HepG2 (cell line): ENCODE measurements around the gene MTHFD1L. TPM values are rescaled to one million over a fixed set of nuclear protein-coding genes. Genes with fewer than 3 reads are reported as not detected.
A peak's percentile ranks its signal among the peaks of the same experiment; 100 is the strongest.

Source experiments
- ADNP ChIP-seq: sonication (generic); formaldehyde crosslinking; IDR thresholded peaks from 2 replicates; pipeline ENCODE4 v1.4.0; 2020; ENCODE audit warnings: missing genetic modification reagents
- BCL6 ChIP-seq: IDR thresholded peaks from 2 replicates; pipeline ENCODE4 v1.6.1; 2016; ENCODE audit warnings: missing genetic modification reagents, missing compliant biosample characterization
- CBX5 ChIP-seq: sonication (generic); formaldehyde crosslinking; IDR thresholded peaks from 2 replicates; pipeline ENCODE4 v1.4.0; 2020; ENCODE audit warnings: missing genetic modification reagents, borderline replicate concordance
- CREB1 ChIP-seq, 2 experiments: fragments of 450-650 bp in 1 of 2; IDR thresholded peaks; 2 replicates each; pipeline ENCODE4 v1.6.1; 2016 to 2017; ENCODE audit warnings: control low read depth in 1 of 2, mild to moderate bottlenecking in 1 of 2, missing compliant biosample characterization in 1 of 2, missing genetic modification characterization in 1 of 2
- DNMT1 ChIP-seq: sonication (generic); formaldehyde crosslinking; IDR thresholded peaks from 2 replicates; pipeline ENCODE4 v1.5.1; 2020; ENCODE audit warnings: mild to moderate bottlenecking, missing genetic modification reagents
- KDM5B ChIP-seq: sonication (generic); formaldehyde crosslinking; IDR thresholded peaks from 2 replicates; pipeline ENCODE4 v1.4.0; 2020; ENCODE audit warnings: missing genetic modification reagents, mild to moderate bottlenecking, borderline replicate concordance
- MIER3 ChIP-seq: IDR thresholded peaks from 2 replicates; pipeline ENCODE4 v1.6.1; 2016; ENCODE audit warnings: missing compliant biosample characterization, borderline replicate concordance
- NFKBIZ ChIP-seq: IDR thresholded peaks from 2 replicates; pipeline ENCODE4 v1.6.1; 2018; ENCODE audit warnings: missing genetic modification reagents, missing compliant biosample characterization
- PLRG1 ChIP-seq: fragments of 450-650 bp; conservative IDR thresholded peaks from 2 replicates; pipeline ENCODE4 v1.6.1; 2016
- PPARG ChIP-seq: conservative IDR thresholded peaks from 2 replicates; pipeline ENCODE4 v1.6.1; 2016; ENCODE audit warnings: missing biosample characterization, missing genetic modification reagents
- RBFOX2 ChIP-seq: fragments of 200-400 bp; formaldehyde crosslinking; IDR thresholded peaks from 2 replicates; pipeline ENCODE4 v1.6.1; 2017; ENCODE audit warnings: low read depth, mild to moderate bottlenecking, low read length
- RCOR2 ChIP-seq: IDR thresholded peaks from 2 replicates; pipeline ENCODE4 v1.6.1; 2016; ENCODE audit warnings: missing biosample characterization, missing genetic modification reagents
- SP2 ChIP-seq: sonication (generic); formaldehyde crosslinking; IDR thresholded peaks from 2 replicates; pipeline ENCODE4 v1.5.1; 2020; ENCODE audit warnings: mild to moderate bottlenecking, missing genetic modification reagents
- TGIF2 ChIP-seq: IDR thresholded peaks from 2 replicates; pipeline ENCODE4 v1.6.1; 2016; ENCODE audit warnings: control low read depth, missing compliant biosample characterization
- ZNF136 ChIP-seq: sonication (generic); formaldehyde crosslinking; IDR thresholded peaks from 2 replicates; pipeline ENCODE4 v1.8.1; 2022; ENCODE audit warnings: low read depth, mild to moderate bottlenecking, moderate library complexity, missing genetic modification reagents
- ZNF367 ChIP-seq: sonication (generic); formaldehyde crosslinking; IDR thresholded peaks from 2 replicates; pipeline ENCODE4 v1.4.0; 2020; ENCODE audit warnings: missing genetic modification reagents, borderline replicate concordance
- ZNF567 ChIP-seq: sonication (generic); formaldehyde crosslinking; IDR thresholded peaks from 2 replicates; pipeline ENCODE4 v1.8.1; 2023; ENCODE audit warnings: mild to moderate bottlenecking, missing genetic modification reagents, borderline replicate concordance
- ZZZ3 ChIP-seq: sonication (generic); formaldehyde crosslinking; IDR thresholded peaks from 2 replicates; pipeline ENCODE4 v1.4.0; 2020; ENCODE audit warnings: missing genetic modification reagents, mild to moderate bottlenecking, borderline replicate concordance
- polyA plus RNA-seq, 8 experiments: library from polyadenylated mRNA; depleted of rRNA in 3 of 8; stranded (reverse) in 7 of 8; unstranded in 1 of 8; fragments of >200 nt; fragmentation: Illumina TruSeq in 4 of 8; extraction: Trizol in 4 of 8; gene quantifications; 2 replicates each; pipeline versions ENCODE4 v1.2.1 to v1.2.3, GENCODE V29; 2011 to 2016; ENCODE audit warnings: low read depth in 4 of 8, missing spikeins in 1 of 8, mixed read lengths in 1 of 8; ENCODE audit not compliant: insufficient read depth in 1 of 8
- total RNA-seq, 5 experiments: library from RNA; depleted of rRNA; stranded (reverse); fragments of >200 nt; fragmentation: Illumina TruSeq; extraction: Trizol; gene quantifications; 2 replicates each; pipeline ENCODE4 v1.2.3, GENCODE V29; 2016; ENCODE audit warnings: low read depth in 1 of 5
- TF ChIP-seq, protein P1 (sequence below), 2 experiments: sonication (generic) in 1 of 2; formaldehyde crosslinking in 1 of 2; IDR thresholded peaks; 2 replicates each; pipeline versions ENCODE4 v1.4.0 to v1.6.1; 2016 to 2020; ENCODE audit warnings: borderline replicate concordance in 1 of 2, low read depth in 1 of 2, mild to moderate bottlenecking in 1 of 2, missing genetic modification reagents in 1 of 2
- TF ChIP-seq, protein P2 (sequence below): sonication (generic); formaldehyde crosslinking; IDR thresholded peaks from 2 replicates; pipeline ENCODE4 v1.4.0; 2020; ENCODE audit warnings: missing genetic modification reagents, mild to moderate bottlenecking, borderline replicate concordance
- TF ChIP-seq, protein P3 (sequence below): sonication (generic); formaldehyde crosslinking; IDR thresholded peaks from 2 replicates; pipeline ENCODE4 v1.5.0; 2020; ENCODE audit warnings: missing genetic modification reagents

MTHFD1L gene
- total and polyA plus RNA-seq, 2 of the 13 experiments (the other 11 are each of a cell fraction or from before 2014, with no cell fraction given): 24.0 to 39.6 TPM

DNA sequence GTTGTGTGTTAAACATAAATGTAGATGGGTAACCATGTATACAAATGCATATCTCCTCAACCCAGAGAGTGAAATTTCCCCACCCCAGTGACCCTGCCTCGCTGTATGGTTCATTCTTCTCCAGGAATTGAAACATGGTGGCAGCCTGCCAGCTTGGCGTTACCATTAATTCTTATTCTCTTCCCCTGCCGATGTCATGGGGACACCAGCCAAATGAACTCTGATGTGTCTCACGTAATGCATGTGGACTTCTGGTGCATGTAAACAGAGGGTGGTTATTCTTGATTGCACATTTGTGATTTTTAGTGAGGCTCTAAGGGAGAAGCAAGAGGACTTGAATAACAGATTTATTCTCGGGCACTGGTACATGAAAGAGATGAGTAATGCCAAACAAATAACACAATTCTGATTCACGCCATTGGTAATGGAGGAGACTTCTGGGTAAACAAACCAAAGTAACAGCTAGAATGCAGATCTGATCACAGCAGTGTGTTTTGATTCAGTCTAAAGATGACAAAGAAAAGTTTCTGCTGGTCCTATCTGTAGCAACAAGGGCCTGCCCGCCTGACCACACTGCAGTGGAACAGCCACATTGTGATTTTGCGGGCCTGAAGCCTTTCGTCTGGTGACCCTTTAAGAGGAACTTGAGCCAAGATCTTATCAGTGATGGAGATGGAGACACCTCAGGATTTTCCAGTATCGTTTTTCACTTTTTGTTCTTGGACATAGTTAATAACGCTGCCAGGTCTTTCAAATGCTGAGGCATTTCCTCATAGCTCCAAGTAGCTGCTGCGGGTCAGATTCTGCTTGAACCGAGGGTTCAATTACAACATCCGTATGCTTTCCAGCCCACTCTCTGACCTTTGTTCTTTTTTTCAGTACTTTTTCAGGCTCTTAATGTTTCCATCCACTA is 202.4 kb downstream of the MTHFD1L start (continued):
- TF ChIP-seq, protein P1, sequence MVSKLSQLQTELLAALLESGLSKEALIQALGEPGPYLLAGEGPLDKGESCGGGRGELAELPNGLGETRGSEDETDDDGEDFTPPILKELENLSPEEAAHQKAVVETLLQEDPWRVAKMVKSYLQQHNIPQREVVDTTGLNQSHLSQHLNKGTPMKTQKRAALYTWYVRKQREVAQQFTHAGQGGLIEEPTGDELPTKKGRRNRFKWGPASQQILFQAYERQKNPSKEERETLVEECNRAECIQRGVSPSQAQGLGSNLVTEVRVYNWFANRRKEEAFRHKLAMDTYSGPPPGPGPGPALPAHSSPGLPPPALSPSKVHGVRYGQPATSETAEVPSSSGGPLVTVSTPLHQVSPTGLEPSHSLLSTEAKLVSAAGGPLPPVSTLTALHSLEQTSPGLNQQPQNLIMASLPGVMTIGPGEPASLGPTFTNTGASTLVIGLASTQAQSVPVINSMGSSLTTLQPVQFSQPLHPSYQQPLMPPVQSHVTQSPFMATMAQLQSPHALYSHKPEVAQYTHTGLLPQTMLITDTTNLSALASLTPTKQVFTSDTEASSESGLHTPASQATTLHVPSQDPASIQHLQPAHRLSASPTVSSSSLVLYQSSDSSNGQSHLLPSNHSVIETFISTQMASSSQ (IDR thresholded peaks at IDR 0.05; ENCODE audit: low read depth): no peak
- TF ChIP-seq, protein P1 (CRISPR knock-in tag; IDR thresholded peaks at IDR 0.05; ENCODE audit: borderline replicate concordance): no peak; the same call in 1 of the 2 replicates
- no peak for TF ChIP-seq ZNF367
- 0 out of 2 replicates have a peak, but pooled peaks have one; percentile 43 for TF ChIP-seq ZNF567
- no peak for TF ChIP-seq DNMT1
- TF ChIP-seq ADNP: no peak
- TF ChIP-seq RCOR2 (CRISPR knock-in tag): peak; percentile 95
- TF ChIP-seq TGIF2 (CRISPR knock-in tag): 0 out of 2 replicates have a peak, but pooled peaks have one; percentile 7
- peak; percentile 69 for TF ChIP-seq PPARG (CRISPR knock-in tag)
- TF ChIP-seq BCL6 (CRISPR knock-in tag): peak; percentile 71
- TF ChIP-seq ZNF136 (CRISPR knock-in tag): 0 out of 2 replicates have a peak, but pooled peaks have one; percentile 39
- TF ChIP-seq MIER3 (CRISPR knock-in tag): peak; percentile 91
- TF ChIP-seq CREB1 (IDR thresholded peaks at IDR 0.05): peak; percentile 85
- TF ChIP-seq CREB1 (CRISPR knock-in tag; IDR thresholded peaks at IDR 0.05): peak; percentile 68
- no peak for TF ChIP-seq SP2 (CRISPR knock-in tag)
- TF ChIP-seq, protein P2, sequence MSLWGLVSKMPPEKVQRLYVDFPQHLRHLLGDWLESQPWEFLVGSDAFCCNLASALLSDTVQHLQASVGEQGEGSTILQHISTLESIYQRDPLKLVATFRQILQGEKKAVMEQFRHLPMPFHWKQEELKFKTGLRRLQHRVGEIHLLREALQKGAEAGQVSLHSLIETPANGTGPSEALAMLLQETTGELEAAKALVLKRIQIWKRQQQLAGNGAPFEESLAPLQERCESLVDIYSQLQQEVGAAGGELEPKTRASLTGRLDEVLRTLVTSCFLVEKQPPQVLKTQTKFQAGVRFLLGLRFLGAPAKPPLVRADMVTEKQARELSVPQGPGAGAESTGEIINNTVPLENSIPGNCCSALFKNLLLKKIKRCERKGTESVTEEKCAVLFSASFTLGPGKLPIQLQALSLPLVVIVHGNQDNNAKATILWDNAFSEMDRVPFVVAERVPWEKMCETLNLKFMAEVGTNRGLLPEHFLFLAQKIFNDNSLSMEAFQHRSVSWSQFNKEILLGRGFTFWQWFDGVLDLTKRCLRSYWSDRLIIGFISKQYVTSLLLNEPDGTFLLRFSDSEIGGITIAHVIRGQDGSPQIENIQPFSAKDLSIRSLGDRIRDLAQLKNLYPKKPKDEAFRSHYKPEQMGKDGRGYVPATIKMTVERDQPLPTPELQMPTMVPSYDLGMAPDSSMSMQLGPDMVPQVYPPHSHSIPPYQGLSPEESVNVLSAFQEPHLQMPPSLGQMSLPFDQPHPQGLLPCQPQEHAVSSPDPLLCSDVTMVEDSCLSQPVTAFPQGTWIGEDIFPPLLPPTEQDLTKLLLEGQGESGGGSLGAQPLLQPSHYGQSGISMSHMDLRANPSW (CRISPR knock-in tag): peak; percentile 70; the same call in 1 of the 2 replicates
- TF ChIP-seq, protein P3, sequence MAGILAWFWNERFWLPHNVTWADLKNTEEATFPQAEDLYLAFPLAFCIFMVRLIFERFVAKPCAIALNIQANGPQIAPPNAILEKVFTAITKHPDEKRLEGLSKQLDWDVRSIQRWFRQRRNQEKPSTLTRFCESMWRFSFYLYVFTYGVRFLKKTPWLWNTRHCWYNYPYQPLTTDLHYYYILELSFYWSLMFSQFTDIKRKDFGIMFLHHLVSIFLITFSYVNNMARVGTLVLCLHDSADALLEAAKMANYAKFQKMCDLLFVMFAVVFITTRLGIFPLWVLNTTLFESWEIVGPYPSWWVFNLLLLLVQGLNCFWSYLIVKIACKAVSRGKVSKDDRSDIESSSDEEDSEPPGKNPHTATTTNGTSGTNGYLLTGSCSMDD (CRISPR knock-in tag): no peak
- peak; percentile 43 for TF ChIP-seq RBFOX2
- TF ChIP-seq NFKBIZ: no peak; the same call in 1 of the 2 replicates
- no peak for TF ChIP-seq CBX5 (CRISPR knock-in tag)
- no peak for TF ChIP-seq KDM5B (CRISPR knock-in tag)
- no peak for TF ChIP-seq PLRG1
- TF ChIP-seq ZZZ3 (CRISPR knock-in tag): no peak
